Ishikawa (cell line): ENCODE results near the gene CYBRD1.

Experiments
- EP300 ChIP-seq: IDR thresholded peaks from 2 replicates; pipeline ENCODE4 v1.6.1; 2012; ENCODE audit warnings: borderline replicate concordance
- MAX ChIP-seq: IDR thresholded peaks from 2 replicates; pipeline ENCODE4 v1.6.1; 2012
- RAD21 ChIP-seq: IDR thresholded peaks from 2 replicates; pipeline ENCODE4 v1.6.1; 2012; ENCODE audit warnings: low read depth
- REST ChIP-seq: IDR thresholded peaks from 2 replicates; pipeline ENCODE4 v1.6.1; 2012; ENCODE audit warnings: low read depth, mild to moderate bottlenecking
- TAF1 ChIP-seq: IDR thresholded peaks from 2 replicates; pipeline ENCODE4 v1.6.1; 2012; ENCODE audit warnings: low read depth, mild to moderate bottlenecking
- TEAD4 ChIP-seq: IDR thresholded peaks from 2 replicates; pipeline ENCODE4 v1.6.1; 2012
- YY1 ChIP-seq: IDR thresholded peaks from 2 replicates; pipeline ENCODE4 v1.6.1; 2012; ENCODE audit warnings: low read depth

GRCh38 chr2:171602352-171602751, 80.1 kb downstream of the CYBRD1 start:
- no peak for TF ChIP-seq RAD21
- no peak for TF ChIP-seq YY1
- TF ChIP-seq REST: no peak
- TF ChIP-seq EP300: no peak
- TF ChIP-seq MAX: no peak
- no peak for TF ChIP-seq TEAD4
- TF ChIP-seq TAF1: no peak
